Neural progenitor cell (in vitro differentiated cells): ENCODE results near the gene CLIP4. TPM values are rescaled to one million over a fixed set of nuclear protein-coding genes. Genes with fewer than 3 reads are reported as not detected.

Source experiments
- DNase-seq: peaks from one replicate; pipeline ENCODE4 v3.0.0-alpha.2; 2016; ENCODE audit warnings: low spot score
- H2AFZ ChIP-seq: fragments of 200-600 bp; sonication (generic); replicated peaks from 2 replicates; pipeline ENCODE4 v1.6.1; 2016; ENCODE audit warnings: antibody characterized with exemption
- H3F3A ChIP-seq: fragments of 200-600 bp; sonication (generic); 2 replicates; pipeline ENCODE4 v1.6.1; 2016; ENCODE audit warnings: antibody characterized with exemption, low read depth
- H3K27ac ChIP-seq: fragments of 200-600 bp; sonication (generic); 2 replicates; pipeline ENCODE4 v1.5.1; 2016; ENCODE audit warnings: mild to moderate bottlenecking
- H3K27me3 ChIP-seq: fragments of 200-600 bp; sonication (generic); 2 replicates; pipeline ENCODE4 v1.6.1; 2016; ENCODE audit warnings: mild to moderate bottlenecking, moderate library complexity
- H3K36me3 ChIP-seq: fragments of 200-600 bp; sonication (generic); 2 replicates; pipeline ENCODE4 v1.5.1; 2016
- H3K4me1 ChIP-seq: fragments of 200-600 bp; sonication (generic); 2 replicates; pipeline ENCODE4 v1.6.1; 2016; ENCODE audit warnings: mixed run types
- H3K4me2 ChIP-seq: fragments of 200-600 bp; sonication (generic); 2 replicates; pipeline ENCODE4 v1.6.1; 2016
- H3K4me3 ChIP-seq: fragments of 200-600 bp; sonication (generic); 2 replicates; pipeline ENCODE4 v1.5.1; 2016
- H3K79me2 ChIP-seq: fragments of 200-600 bp; sonication (generic); 2 replicates; pipeline ENCODE4 v1.6.1; 2016; ENCODE audit warnings: low read depth
- H3K9ac ChIP-seq: fragments of 200-600 bp; sonication (generic); 2 replicates; pipeline ENCODE4 v1.6.1; 2016
- H3K9me3 ChIP-seq: fragments of 200-600 bp; sonication (generic); 2 replicates; pipeline ENCODE4 v1.5.1; 2016; ENCODE audit warnings: low read depth
- H4K20me1 ChIP-seq: fragments of 200-600 bp; sonication (generic); 2 replicates; pipeline ENCODE4 v1.6.1; 2016; ENCODE audit warnings: low read depth
- H3K27ac Mint-ChIP-seq: 3 replicates; pipeline ENCODE4 v1.8.0; 2021; ENCODE audit warnings: mixed read lengths
- H3K27me3 Mint-ChIP-seq: 2 replicates; pipeline ENCODE4 v1.8.0; 2022; ENCODE audit warnings: low read depth, mild to moderate bottlenecking, inconsistent platforms, moderate library complexity, mixed read lengths; ENCODE audit not compliant: insufficient read depth
- H3K36me3 Mint-ChIP-seq: 3 replicates; pipeline ENCODE4 v1.8.0; 2021; ENCODE audit warnings: mixed read lengths
- H3K4me1 Mint-ChIP-seq: 3 replicates; pipeline ENCODE4 v1.8.0; 2021; ENCODE audit warnings: mixed read lengths
- H3K4me3 Mint-ChIP-seq: 3 replicates; pipeline ENCODE4 v1.8.0; 2021; ENCODE audit warnings: mild to moderate bottlenecking, moderate library complexity, mixed read lengths
- H3K9me3 Mint-ChIP-seq: 3 replicates; pipeline ENCODE4 v1.8.0; 2020; ENCODE audit warnings: mixed read lengths
- EZH2 ChIP-seq: fragments of 200-600 bp; sonication (generic); IDR thresholded peaks from 2 replicates; pipeline ENCODE4 v1.6.1; 2017; ENCODE audit warnings: antibody characterized with exemption, mild to moderate bottlenecking, moderate library complexity
- EZH2phosphoT487 ChIP-seq: fragments of 200-600 bp; sonication (generic); IDR thresholded peaks from 2 replicates; pipeline ENCODE4 v1.6.1; 2017; ENCODE audit warnings: antibody characterized with exemption
- total RNA-seq: library from RNA; depleted of rRNA; stranded (reverse); fragments of >200 nt; gene quantifications from 2 replicates; pipeline ENCODE4 v1.2.3, GENCODE V29; 2015; ENCODE audit warnings: low replicate concordance
- TF ChIP-seq, protein P1 (sequence below): fragments of 200-600 bp; sonication (generic); IDR thresholded peaks from 2 replicates; pipeline ENCODE4 v1.5.1; 2017; ENCODE audit warnings: antibody characterized with exemption, mild to moderate bottlenecking

CLIP4 gene
- total RNA-seq, 1 donor from 2014 or later = 2.1 TPM

DNA sequence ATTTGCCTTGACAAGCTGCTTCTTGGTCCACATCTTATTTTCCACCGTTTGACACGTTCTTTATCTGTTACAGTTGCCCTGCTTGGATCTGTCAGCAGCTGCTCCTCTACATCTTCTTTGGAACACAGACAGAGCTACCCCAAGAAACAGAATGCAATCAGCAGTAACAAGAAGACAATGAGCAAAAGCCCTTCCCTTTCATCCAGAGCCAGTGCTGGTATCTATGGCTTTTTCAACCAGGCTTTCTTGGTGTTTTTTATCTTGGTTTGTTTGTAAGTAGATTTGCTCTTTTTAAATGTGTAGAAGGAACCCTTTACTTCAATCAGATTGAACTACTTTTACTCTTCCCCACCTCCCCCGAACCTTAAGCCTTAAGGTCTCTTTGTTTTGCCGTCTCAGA lies 41.9 kb downstream of the CLIP4 start:
- Histone ChIP-seq H2AFZ (no peak overlapping the region), H3K9me3 (no peaks in the 10 kb centered on the region), H3K27me3 (no peaks in the 10 kb centered on the region), H3K9ac (no peak overlapping the region), H3K4me2 (peak overlapping the region; percentile 69), H3F3A (peaks cover 10% of the 10 kb centered on the region), H4K20me1 (no peaks in the 10 kb centered on the region), H3K79me2 (no peaks in the 10 kb centered on the region), H3K27ac (no peak overlapping the region), H3K36me3 (no peaks in the 10 kb centered on the region), H3K4me1 (peaks cover 27% of the 10 kb centered on the region), H3K4me3 (no peak overlapping the region)
- Mint-ChIP-seq H3K9me3 (no peaks in the 10 kb centered on the region), H3K27me3 (no peaks in the 10 kb centered on the region), H3K36me3 (peaks cover 3% of the 10 kb centered on the region), H3K27ac (no peak overlapping the region), H3K4me3 (no peak overlapping the region), H3K4me1 (peaks cover 5% of the 10 kb centered on the region)
- peak; percentile 54 for DNase-seq
- TF ChIP-seq EZH2phosphoT487 = no peak
- TF ChIP-seq, protein P1, sequence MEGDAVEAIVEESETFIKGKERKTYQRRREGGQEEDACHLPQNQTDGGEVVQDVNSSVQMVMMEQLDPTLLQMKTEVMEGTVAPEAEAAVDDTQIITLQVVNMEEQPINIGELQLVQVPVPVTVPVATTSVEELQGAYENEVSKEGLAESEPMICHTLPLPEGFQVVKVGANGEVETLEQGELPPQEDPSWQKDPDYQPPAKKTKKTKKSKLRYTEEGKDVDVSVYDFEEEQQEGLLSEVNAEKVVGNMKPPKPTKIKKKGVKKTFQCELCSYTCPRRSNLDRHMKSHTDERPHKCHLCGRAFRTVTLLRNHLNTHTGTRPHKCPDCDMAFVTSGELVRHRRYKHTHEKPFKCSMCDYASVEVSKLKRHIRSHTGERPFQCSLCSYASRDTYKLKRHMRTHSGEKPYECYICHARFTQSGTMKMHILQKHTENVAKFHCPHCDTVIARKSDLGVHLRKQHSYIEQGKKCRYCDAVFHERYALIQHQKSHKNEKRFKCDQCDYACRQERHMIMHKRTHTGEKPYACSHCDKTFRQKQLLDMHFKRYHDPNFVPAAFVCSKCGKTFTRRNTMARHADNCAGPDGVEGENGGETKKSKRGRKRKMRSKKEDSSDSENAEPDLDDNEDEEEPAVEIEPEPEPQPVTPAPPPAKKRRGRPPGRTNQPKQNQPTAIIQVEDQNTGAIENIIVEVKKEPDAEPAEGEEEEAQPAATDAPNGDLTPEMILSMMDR = no peak
- no peak for TF ChIP-seq EZH2

DNA sequence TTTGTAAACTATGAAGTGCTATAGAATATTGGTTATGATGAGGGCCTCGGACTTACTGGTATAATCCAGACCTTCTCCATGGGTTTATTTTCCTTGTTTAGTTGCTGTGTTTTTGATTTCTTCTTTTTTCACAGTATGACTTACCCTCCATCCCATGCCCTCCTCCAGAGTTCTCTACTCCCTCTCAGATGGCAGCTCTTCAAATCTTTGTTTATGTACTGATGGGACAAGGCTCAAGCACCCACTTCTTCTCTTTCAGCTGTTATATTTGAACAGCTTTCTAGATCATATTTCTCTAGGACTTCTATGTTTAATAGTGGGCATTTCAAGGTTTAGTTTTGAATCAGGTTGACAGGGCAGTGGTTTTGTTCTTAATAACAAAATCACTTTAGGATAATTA lies 43.9 kb downstream of the CLIP4 start:
- no peaks in the 10 kb centered on the region for H3K9me3 Mint-ChIP-seq
- Histone ChIP-seq H4K20me1 (no peaks in the 10 kb centered on the region), H3K4me1 (peaks cover 34% of the 10 kb centered on the region), H3K4me3 (no peak overlapping the region), H2AFZ (no peak overlapping the region), H3K9me3 (no peaks in the 10 kb centered on the region), H3K36me3 (no peaks in the 10 kb centered on the region), H3K27me3 (no peaks in the 10 kb centered on the region), H3F3A (peaks cover 10% of the 10 kb centered on the region), H3K9ac (no peak overlapping the region), H3K4me2 (no peak overlapping the region), H3K27ac (no peak overlapping the region), H3K79me2 (no peaks in the 10 kb centered on the region)
- H3K36me3 Mint-ChIP-seq = peaks cover 2% of the 10 kb centered on the region
- no peak for DNase-seq
- no peak overlapping the region for H3K27ac Mint-ChIP-seq
- no peaks in the 10 kb centered on the region for H3K27me3 Mint-ChIP-seq
- no peak for TF ChIP-seq EZH2phosphoT487
- TF ChIP-seq EZH2 = no peak
- TF ChIP-seq, protein P1 = no peak
- peaks cover 5% of the 10 kb centered on the region for H3K4me1 Mint-ChIP-seq
- H3K4me3 Mint-ChIP-seq = no peak overlapping the region

DNA sequence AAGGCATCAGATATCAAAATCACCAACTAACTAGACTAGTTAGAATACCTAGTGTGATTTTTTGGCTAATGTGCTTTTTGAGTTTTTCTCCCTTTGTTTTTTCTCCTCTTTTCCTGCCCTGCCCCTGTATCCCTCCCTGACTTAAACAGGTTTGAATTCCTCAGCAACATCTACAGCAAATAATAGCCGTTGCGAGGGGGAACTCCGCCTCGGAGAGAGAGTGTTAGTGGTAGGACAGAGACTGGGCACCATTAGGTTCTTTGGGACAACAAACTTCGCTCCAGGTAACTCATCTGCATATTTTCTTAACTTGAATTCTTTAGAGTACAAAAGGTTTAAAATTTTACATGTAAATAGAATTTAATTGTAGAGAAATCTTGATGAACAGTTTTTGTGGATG lies 45.0 kb downstream of the CLIP4 start:
- Mint-ChIP-seq H3K9me3 (no peaks in the 10 kb centered on the region), H3K36me3 (peaks cover 2% of the 10 kb centered on the region), H3K27ac (no peak overlapping the region), H3K4me1 (peaks cover 5% of the 10 kb centered on the region), H3K4me3 (no peak overlapping the region), H3K27me3 (no peaks in the 10 kb centered on the region)
- Histone ChIP-seq H3K27me3 (no peaks in the 10 kb centered on the region), H3K4me2 (no peak overlapping the region), H3K9me3 (no peaks in the 10 kb centered on the region), H3K4me3 (no peak overlapping the region), H3K4me1 (peaks cover 38% of the 10 kb centered on the region), H3K79me2 (no peaks in the 10 kb centered on the region), H2AFZ (peak overlapping the region; percentile 12), H3F3A (peaks cover 10% of the 10 kb centered on the region), H4K20me1 (no peaks in the 10 kb centered on the region), H3K36me3 (no peaks in the 10 kb centered on the region), H3K27ac (no peak overlapping the region), H3K9ac (no peak overlapping the region)
- DNase-seq = no peak
- TF ChIP-seq EZH2phosphoT487 = no peak
- TF ChIP-seq, protein P1 = no peak
